SK-N-SH treated with all-trans-retinoic acid at 6 μM for 48 hours (cell line): ENCODE results near the gene SLX4IP.

Experiments used
- ATAC-seq: fragments of 200-7000 bp; cut with Tn5 transposase; 3 replicates; pipeline ENCODE4 v1.9.1; 2020; ENCODE audit warnings: mild to moderate bottlenecking, moderate library complexity
- ARNTL ChIP-seq: fragments of 450-650 bp; formaldehyde crosslinking; IDR thresholded peaks from 2 replicates; pipeline ENCODE4 v1.5.0; 2020; ENCODE audit warnings: low read depth, mild to moderate bottlenecking, moderate library complexity, borderline replicate concordance
- CSDC2 ChIP-seq: fragments of 250-450 bp; sonication (Bioruptor Pico); IDR thresholded peaks from 2 replicates; pipeline ENCODE4 v1.5.0; 2020; ENCODE audit warnings: mild to moderate bottlenecking, moderate library complexity
- CSRNP3 ChIP-seq: fragments of 250-450 bp; sonication (Bioruptor Pico); IDR thresholded peaks from 2 replicates; pipeline ENCODE4 v1.5.1; 2021; ENCODE audit warnings: mild to moderate bottlenecking, moderate library complexity
- ESRRG ChIP-seq: fragments of 250-450 bp; sonication (Bioruptor Pico); IDR thresholded peaks from 2 replicates; pipeline ENCODE4 v1.6.1; 2021; ENCODE audit warnings: mild to moderate bottlenecking
- GLIS3 ChIP-seq: fragments of 250-450 bp; sonication (Bioruptor Pico); IDR thresholded peaks from 2 replicates; pipeline ENCODE4 v1.5.0; 2020; ENCODE audit warnings: mild to moderate bottlenecking, moderate library complexity
- OSR1 ChIP-seq: fragments of 250-450 bp; sonication (Bioruptor Pico); IDR thresholded peaks from 2 replicates; pipeline ENCODE4 v1.8.0; 2022; ENCODE audit warnings: moderate library complexity, mild to moderate bottlenecking, inconsistent platforms
- PATZ1 ChIP-seq: fragments of 250-450 bp; sonication (Bioruptor Pico); IDR thresholded peaks from 2 replicates; pipeline ENCODE4 v1.8.0; 2020; ENCODE audit warnings: mild to moderate bottlenecking, moderate library complexity, borderline replicate concordance
- POU6F1 ChIP-seq: fragments of 250-450 bp; sonication (Bioruptor Pico); IDR thresholded peaks from 2 replicates; pipeline ENCODE4 v1.8.0; 2021; ENCODE audit warnings: low read depth, mild to moderate bottlenecking, moderate library complexity, borderline replicate concordance
- PPARA ChIP-seq: fragments of 250-450 bp; sonication (Bioruptor Pico); IDR thresholded peaks from 2 replicates; pipeline ENCODE4 v1.5.0; 2020; ENCODE audit warnings: mild to moderate bottlenecking, borderline replicate concordance
- SNAI2 ChIP-seq: fragments of 250-450 bp; sonication (Bioruptor Pico); IDR thresholded peaks from 2 replicates; pipeline ENCODE4 v1.5.0; 2020; ENCODE audit warnings: mild to moderate bottlenecking, moderate library complexity
- TCF4 ChIP-seq: fragments of 250-450 bp; sonication (Bioruptor Pico); IDR thresholded peaks from 2 replicates; pipeline ENCODE4 v1.8.0; 2021; ENCODE audit warnings: mild to moderate bottlenecking, moderate library complexity, borderline replicate concordance
- TOX ChIP-seq: fragments of 250-450 bp; sonication (Bioruptor Pico); IDR thresholded peaks from 2 replicates; pipeline ENCODE4 v1.8.0; 2021; ENCODE audit warnings: mild to moderate bottlenecking, moderate library complexity, borderline replicate concordance
- ZC3H10 ChIP-seq: fragments of 250-450 bp; sonication (Bioruptor Pico); IDR thresholded peaks from 2 replicates; pipeline ENCODE4 v1.5.1; 2021; ENCODE audit warnings: mild to moderate bottlenecking, moderate library complexity
- ZFP3 ChIP-seq: fragments of 250-450 bp; sonication (Bioruptor Pico); IDR thresholded peaks from 2 replicates; pipeline ENCODE4 v1.5.0; 2020; ENCODE audit warnings: mild to moderate bottlenecking, moderate library complexity
- ZNF565 ChIP-seq: fragments of 450-650 bp; formaldehyde crosslinking; conservative IDR thresholded peaks from 2 replicates; pipeline ENCODE4 v1.5.0; 2020; ENCODE audit warnings: low read depth, mild to moderate bottlenecking, moderate library complexity
- ZNF70 ChIP-seq: fragments of 450-650 bp; formaldehyde crosslinking; IDR thresholded peaks from 2 replicates; pipeline ENCODE4 v1.5.0; 2020; ENCODE audit warnings: mild to moderate bottlenecking, moderate library complexity
- ZNF8 ChIP-seq: fragments of 450-650 bp; formaldehyde crosslinking; IDR thresholded peaks from 2 replicates; pipeline ENCODE4 v1.5.0; 2020; ENCODE audit warnings: mild to moderate bottlenecking, moderate library complexity

SLX4IP gene

GRCh38 chr20:10542442-10542841 lies 107.3 kb downstream of the SLX4IP start:
- TF ChIP-seq ZFP3 (CRISPR knock-in tag) (no peak), TOX (CRISPR knock-in tag) (no peak), PPARA (CRISPR knock-in tag) (no peak), POU6F1 (CRISPR knock-in tag) (no peak), ZNF8 (CRISPR knock-in tag) (no peak), ZC3H10 (no peak), CSDC2 (CRISPR knock-in tag) (no peak), ZNF565 (CRISPR knock-in tag) (no peak), ARNTL (CRISPR knock-in tag) (no peak), SNAI2 (no peak), ZNF70 (CRISPR knock-in tag) (no peak), TCF4 (CRISPR knock-in tag) (no peak), ESRRG (CRISPR knock-in tag) (no peak), PATZ1 (no peak), CSRNP3 (no peak)
- ATAC-seq: no peak

GRCh38 chr20:10543480-10543879 lies 108.4 kb downstream of the SLX4IP start:
- ATAC-seq: no peak
- no peak for TF ChIP-seq OSR1
- TF ChIP-seq GLIS3 (CRISPR knock-in tag): no peak
- TF ChIP-seq TOX (CRISPR knock-in tag): no peak
- TF ChIP-seq, all 23 proteins: peak for 0

- TF ChIP-seq OSR1 (no peak), TCF4 (CRISPR knock-in tag) (no peak), ESRRG (CRISPR knock-in tag) (no peak)
- ATAC-seq: no peak
Measured at GRCh38 chr20:10547276-10548114, 112.4 kb downstream of the SLX4IP start.

- TF ChIP-seq ZFP3 (CRISPR knock-in tag): no peak
- TF ChIP-seq GLIS3 (CRISPR knock-in tag): no peak
- TF ChIP-seq ZC3H10: no peak
- no peak for TF ChIP-seq ZNF70 (CRISPR knock-in tag)
- TF ChIP-seq SNAI2: no peak
- TF ChIP-seq CSDC2 (CRISPR knock-in tag): no peak
- no peak for TF ChIP-seq TOX (CRISPR knock-in tag)
- TF ChIP-seq PATZ1: no peak
- no peak for TF ChIP-seq ESRRG (CRISPR knock-in tag)
Measured at GRCh38 chr20:10549511-10549910, 114.4 kb downstream of the SLX4IP start.

More at GRCh38 chr20:10549511-10549910, 114.4 kb downstream of the SLX4IP start:
- no peak for ATAC-seq
